ENCODE measurements around the gene ARHGAP6.

ARHGAP6 gene

DNA sequence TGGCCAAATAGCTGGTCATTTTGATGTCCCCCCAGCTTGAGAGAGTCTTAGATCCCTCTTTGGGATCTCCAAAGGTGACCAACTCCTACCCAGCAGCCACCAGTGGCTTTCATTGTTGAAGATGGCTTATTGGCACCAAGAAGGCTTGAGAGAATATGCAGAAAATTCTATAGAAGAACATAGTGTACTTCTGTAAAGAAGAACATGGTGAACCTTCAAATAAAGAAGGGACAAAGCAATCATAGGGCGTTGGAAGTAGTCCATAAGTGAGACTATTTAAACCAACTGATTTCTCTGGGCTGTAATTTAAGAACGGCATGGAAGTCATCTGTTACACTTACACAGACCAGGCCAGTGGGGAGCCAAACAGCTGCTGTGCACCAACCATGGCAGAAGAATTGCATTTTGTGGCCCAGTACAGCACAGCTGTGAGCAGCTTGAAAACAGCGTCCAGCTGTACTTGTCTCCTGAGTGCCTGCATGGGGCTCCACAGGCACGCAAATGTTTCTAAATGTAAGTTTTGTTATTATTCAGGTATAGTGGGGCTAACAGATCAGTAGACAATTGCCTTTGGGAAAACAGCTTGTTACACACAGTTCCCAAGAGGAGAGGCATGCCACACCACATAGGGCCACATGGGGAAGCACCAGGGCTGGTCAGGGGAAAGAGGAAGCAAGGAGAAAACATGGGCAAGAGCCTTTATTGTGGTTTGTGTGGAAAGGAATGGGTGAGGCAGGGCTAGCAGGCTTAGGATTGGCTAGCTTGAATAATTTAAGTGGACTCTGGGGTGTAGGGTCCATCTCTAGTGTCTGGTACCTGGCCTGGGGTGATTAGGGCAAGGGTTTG is 125.0 kb downstream of the ARHGAP6 start:
- DNase-seq (ENCODE audit: extremely low read depth, insufficient read length) = peak; percentile 22
- TF ChIP-seq, protein P1, sequence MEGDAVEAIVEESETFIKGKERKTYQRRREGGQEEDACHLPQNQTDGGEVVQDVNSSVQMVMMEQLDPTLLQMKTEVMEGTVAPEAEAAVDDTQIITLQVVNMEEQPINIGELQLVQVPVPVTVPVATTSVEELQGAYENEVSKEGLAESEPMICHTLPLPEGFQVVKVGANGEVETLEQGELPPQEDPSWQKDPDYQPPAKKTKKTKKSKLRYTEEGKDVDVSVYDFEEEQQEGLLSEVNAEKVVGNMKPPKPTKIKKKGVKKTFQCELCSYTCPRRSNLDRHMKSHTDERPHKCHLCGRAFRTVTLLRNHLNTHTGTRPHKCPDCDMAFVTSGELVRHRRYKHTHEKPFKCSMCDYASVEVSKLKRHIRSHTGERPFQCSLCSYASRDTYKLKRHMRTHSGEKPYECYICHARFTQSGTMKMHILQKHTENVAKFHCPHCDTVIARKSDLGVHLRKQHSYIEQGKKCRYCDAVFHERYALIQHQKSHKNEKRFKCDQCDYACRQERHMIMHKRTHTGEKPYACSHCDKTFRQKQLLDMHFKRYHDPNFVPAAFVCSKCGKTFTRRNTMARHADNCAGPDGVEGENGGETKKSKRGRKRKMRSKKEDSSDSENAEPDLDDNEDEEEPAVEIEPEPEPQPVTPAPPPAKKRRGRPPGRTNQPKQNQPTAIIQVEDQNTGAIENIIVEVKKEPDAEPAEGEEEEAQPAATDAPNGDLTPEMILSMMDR (IDR thresholded peaks at IDR 0.05; ENCODE audit: insufficient read depth, low read length, poor library complexity, severe bottlenecking) = peak; percentile 38
- Histone ChIP-seq H3K4me3 (replicated peaks; ENCODE audit: low read depth, low read length) (no peak overlapping the region), H3K27me3 (replicated peaks; ENCODE audit: control insufficient read depth, insufficient read depth, low read length) (no peaks in the 10 kb centered on the region), H3K36me3 (ENCODE audit: control insufficient read depth, insufficient read depth, low read length) (no peaks in the 10 kb centered on the region)

DNA sequence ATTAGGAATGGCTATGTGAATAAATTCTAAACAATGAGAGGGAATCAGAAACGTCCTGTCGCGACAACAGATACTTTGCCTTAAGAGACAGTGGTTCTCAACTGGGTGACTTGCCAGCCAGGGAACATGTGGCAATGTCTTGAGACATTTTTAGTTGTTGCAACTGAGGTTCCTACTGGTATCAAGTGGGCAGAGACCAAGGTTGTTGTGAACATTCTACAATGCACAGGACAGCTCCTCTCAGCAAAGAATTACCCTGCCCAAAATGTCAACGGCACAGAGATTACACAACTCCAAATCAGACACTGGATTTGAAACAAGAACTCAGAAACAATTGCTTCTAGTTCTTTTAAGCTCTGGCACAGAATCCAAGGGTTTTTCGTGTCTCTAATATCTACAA is 128.6 kb downstream of the ARHGAP6 start:
- TF ChIP-seq, protein P1 (IDR thresholded peaks at IDR 0.05; ENCODE audit: insufficient read depth, low read length, poor library complexity, severe bottlenecking) = no peak
- H3K36me3 ChIP-seq (ENCODE audit: control insufficient read depth, insufficient read depth, low read length) = no peaks in the 10 kb centered on the region
- H3K27me3 ChIP-seq (replicated peaks; ENCODE audit: control insufficient read depth, insufficient read depth, low read length) = no peaks in the 10 kb centered on the region
- no peak for DNase-seq (ENCODE audit: extremely low read depth, insufficient read length)
- H3K4me3 ChIP-seq (replicated peaks; ENCODE audit: low read depth, low read length) = no peak overlapping the region

DNA sequence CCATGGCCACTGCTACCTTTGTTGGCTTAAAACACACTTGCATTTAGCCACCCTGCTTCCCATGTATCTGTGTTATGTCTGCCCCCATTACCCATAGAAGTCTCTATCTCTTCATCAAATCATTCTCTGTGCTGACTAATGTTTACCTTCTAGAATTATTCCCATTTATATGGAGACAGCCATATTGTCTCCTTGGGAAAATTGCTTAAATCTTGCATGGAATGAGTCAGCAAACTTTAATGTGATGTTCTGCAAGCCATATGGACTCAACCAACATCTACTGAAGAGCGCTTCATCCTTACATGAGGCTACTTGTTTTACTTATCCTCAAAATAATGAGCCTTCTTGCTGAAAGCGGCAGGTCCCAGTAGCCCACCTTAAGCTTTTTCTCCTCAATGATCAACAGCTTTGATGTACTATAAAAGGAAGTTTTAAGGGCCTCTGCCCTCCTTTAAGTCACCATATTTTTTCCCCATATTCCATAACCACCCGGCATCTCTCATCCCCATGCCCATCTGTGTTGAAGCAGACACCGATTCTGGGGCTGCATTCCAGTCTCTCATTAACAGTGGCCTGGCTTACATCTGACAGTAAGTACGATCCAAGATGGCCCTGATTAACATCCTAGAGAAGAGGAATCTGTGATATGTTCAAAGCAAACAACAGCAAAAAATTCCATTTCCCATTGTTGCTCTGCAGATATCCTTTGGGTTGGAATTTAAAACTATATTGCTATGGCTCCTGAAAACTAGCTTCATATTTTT is 130.4 kb downstream of the ARHGAP6 start:
- TF ChIP-seq, protein P1 (IDR thresholded peaks at IDR 0.05; ENCODE audit: insufficient read depth, low read length, poor library complexity, severe bottlenecking) = no peak
- H3K36me3 ChIP-seq (ENCODE audit: control insufficient read depth, insufficient read depth, low read length) = no peaks in the 10 kb centered on the region
- no peaks in the 10 kb centered on the region for H3K27me3 ChIP-seq (replicated peaks; ENCODE audit: control insufficient read depth, insufficient read depth, low read length)
- DNase-seq (ENCODE audit: extremely low read depth, insufficient read length) = no peak
- H3K4me3 ChIP-seq (replicated peaks; ENCODE audit: low read depth, low read length) = no peak overlapping the region

DNA sequence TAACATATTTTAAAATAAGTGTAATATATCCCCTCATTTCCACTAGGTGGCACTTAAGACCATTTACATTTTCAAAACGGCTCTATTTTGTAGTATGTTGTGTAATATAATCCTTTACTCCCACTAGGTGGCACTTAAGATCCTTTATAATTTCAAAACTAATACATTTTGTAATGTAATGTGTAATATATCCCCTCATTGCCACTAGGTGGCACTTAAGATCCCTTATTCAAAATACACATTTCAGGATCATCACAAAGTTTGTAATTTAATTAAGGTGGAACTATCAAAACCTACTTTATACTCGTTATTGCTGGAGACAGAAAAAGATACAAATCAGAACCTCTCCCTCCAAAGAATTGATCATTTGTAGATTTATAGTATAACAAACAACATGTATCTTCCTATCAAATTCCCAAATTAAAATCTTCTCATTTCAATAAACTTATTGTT is 132.5 kb downstream of the ARHGAP6 start:
- Histone ChIP-seq H3K36me3 (ENCODE audit: control insufficient read depth, insufficient read depth, low read length) (no peaks in the 10 kb centered on the region), H3K4me3 (replicated peaks; ENCODE audit: low read depth, low read length) (no peak overlapping the region), H3K27me3 (replicated peaks; ENCODE audit: control insufficient read depth, insufficient read depth, low read length) (no peaks in the 10 kb centered on the region)
- DNase-seq (ENCODE audit: extremely low read depth, insufficient read length) = peak; percentile 69
- TF ChIP-seq, protein P1 (IDR thresholded peaks at IDR 0.05; ENCODE audit: insufficient read depth, low read length, poor library complexity, severe bottlenecking) = peak; percentile 52

DNA sequence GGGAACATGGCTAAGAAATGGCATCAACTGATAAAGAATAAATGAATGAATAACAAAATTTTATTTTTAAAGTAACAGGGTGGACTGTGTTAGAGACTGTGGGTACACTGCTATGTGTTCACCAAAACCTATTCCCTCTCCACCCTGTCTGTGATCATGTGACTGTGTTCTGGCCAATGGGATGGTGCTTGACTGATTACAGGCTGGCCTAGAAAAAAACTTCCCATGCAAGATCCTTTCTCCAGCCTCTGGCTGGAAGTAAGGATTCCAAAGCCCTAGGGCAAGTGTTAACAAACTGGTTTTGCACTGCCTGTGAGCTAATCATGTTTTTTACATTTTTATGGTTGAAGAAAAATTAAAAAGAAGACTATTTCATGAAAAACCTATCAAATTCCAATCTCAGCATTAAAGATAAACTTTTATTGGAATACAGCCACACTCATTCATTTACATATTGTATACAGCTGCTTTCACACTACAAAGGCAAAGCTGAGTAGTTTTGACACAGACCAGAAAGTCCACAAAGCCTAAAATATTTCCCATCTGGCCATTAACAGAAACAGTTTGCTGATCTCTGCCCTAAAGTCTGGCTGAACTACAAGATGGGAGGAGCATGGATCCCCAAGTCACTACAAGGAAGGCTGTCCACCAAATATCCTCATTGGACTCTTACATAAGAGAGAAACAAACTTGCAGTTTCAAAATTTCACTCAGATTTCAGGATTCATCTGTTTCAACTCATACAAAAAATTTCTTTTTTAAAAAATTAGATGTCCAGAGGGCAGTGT is 133.2 kb downstream of the ARHGAP6 start:
- no peak overlapping the region for H3K4me3 ChIP-seq (replicated peaks; ENCODE audit: low read depth, low read length)
- H3K27me3 ChIP-seq (replicated peaks; ENCODE audit: control insufficient read depth, insufficient read depth, low read length) = no peaks in the 10 kb centered on the region
- no peaks in the 10 kb centered on the region for H3K36me3 ChIP-seq (ENCODE audit: control insufficient read depth, insufficient read depth, low read length)
- DNase-seq (ENCODE audit: extremely low read depth, insufficient read length) = no peak
- TF ChIP-seq, protein P1 (IDR thresholded peaks at IDR 0.05; ENCODE audit: insufficient read depth, low read length, poor library complexity, severe bottlenecking) = no peak

All from GM06990 (cell line).